ENCODE measurements around the gene DGKB. TPM values are rescaled to one million over a fixed set of nuclear protein-coding genes. Genes with fewer than 3 reads are reported as not detected.

The DGKB gene
- total and polyA plus RNA-seq, 2 of the 8 experiments (the other 6 are each of a cell fraction or from before 2014, with no cell fraction given) = 1.9 to 2.6 TPM

- no peak for TF ChIP-seq CHD7 (IDR thresholded peaks at IDR 0.05; ENCODE audit: insufficient replicate concordance, low read length)
- TF ChIP-seq BRCA1 (IDR thresholded peaks at IDR 0.05; ENCODE audit: low read depth, low read length) = no peak
- TF ChIP-seq JUND (IDR thresholded peaks at IDR 0.05; ENCODE audit: low read length) = no peak
Measured at GRCh38 chr7:14395860-14396259, 506.7 kb downstream of the DGKB start (continued).

Data from H1 (cell line).